ENCODE measurements around the gene KDM3B.

- TF ChIP-seq EZH2phosphoT487 (IDR thresholded peaks at IDR 0.05; ENCODE audit: unreplicated experiment) = no peak
- TF ChIP-seq, protein P1, sequence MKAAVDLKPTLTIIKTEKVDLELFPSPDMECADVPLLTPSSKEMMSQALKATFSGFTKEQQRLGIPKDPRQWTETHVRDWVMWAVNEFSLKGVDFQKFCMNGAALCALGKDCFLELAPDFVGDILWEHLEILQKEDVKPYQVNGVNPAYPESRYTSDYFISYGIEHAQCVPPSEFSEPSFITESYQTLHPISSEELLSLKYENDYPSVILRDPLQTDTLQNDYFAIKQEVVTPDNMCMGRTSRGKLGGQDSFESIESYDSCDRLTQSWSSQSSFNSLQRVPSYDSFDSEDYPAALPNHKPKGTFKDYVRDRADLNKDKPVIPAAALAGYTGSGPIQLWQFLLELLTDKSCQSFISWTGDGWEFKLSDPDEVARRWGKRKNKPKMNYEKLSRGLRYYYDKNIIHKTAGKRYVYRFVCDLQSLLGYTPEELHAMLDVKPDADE (IDR thresholded peaks at IDR 0.05) = no peak
- TF ChIP-seq POLR2AphosphoS5 (IDR thresholded peaks at IDR 0.05; ENCODE audit: low read depth) = no peak
- TF ChIP-seq EZH2 (IDR thresholded peaks at IDR 0.05; ENCODE audit: low read depth, unreplicated experiment) = no peak
- TF ChIP-seq CTCF (conservative IDR thresholded peaks at IDR 0.05; ENCODE audit: low read depth in 2 of 2) = no peak
- no peak for TF ChIP-seq REST (IDR thresholded peaks at IDR 0.05; ENCODE audit: unreplicated experiment)
- no peak for TF ChIP-seq STAT1 (IDR thresholded peaks at IDR 0.05; ENCODE audit: unreplicated experiment)
- TF ChIP-seq ZNF462 (CRISPR knock-in tag; IDR thresholded peaks at IDR 0.05) = no peak
- TF ChIP-seq CREB1 (CRISPR knock-in tag; IDR thresholded peaks at IDR 0.05; ENCODE audit: low read depth) = no peak
- no peak for TF ChIP-seq JUNB (IDR thresholded peaks at IDR 0.05; ENCODE audit: unreplicated experiment)
Measured at GRCh38 chr5:138391859-138392386, 39.4 kb downstream of the KDM3B start.

Data from GM23338 (cell line).